Activated effector memory CD4-positive, alpha-beta T cell treated with anti-CD3 and anti-CD28 coated beads, Interleukin-2, amount 50 U/mL, for 16 hours (primary cell): Measurements from ENCODE around the gene ARHGEF19.
"Not testable (repeated sequence)": the region's sequence is repeated elsewhere in the genome, so short reads cannot be mapped to it uniquely, and the experiment has no call there.

Experiments
- DNase-seq: peaks from one replicate; pipeline ENCODE4 v3.0.0-alpha.2; 2020

The ARHGEF19 gene

GRCh38 chr1:16212251-16212961 is at the start of gene ARHGEF19:
Gene ARHGEF19, minus strand, starts transcription at chr1:16212652. Its CDS starts 3,598 bp downstream, at chr1:16209054.
- no peak for DNase-seq

- DNase-seq, result no peak
Observed at GRCh38 chr1:16262067-16262466, 49.6 kb upstream of the ARHGEF19 start.

GRCh38 chr1:16260814-16261213 is 48.4 kb upstream of the ARHGEF19 start:
- no peak for DNase-seq

- DNase-seq, result no peak
Observed at GRCh38 chr1:16258591-16259135, 46.2 kb upstream of the ARHGEF19 start.

GRCh38 chr1:16257968-16258367 is 45.5 kb upstream of the ARHGEF19 start:
- no peak for DNase-seq

- not testable (repeated sequence) for DNase-seq
Observed at GRCh38 chr1:16257556-16257955, 45.1 kb upstream of the ARHGEF19 start.

GRCh38 chr1:16256478-16256877 is 44.0 kb upstream of the ARHGEF19 start:
- DNase-seq, result no peak

GRCh38 chr1:16254263-16254928 is 41.9 kb upstream of the ARHGEF19 start:
- DNase-seq, result no peak

GRCh38 chr1:16253332-16253922 is 41.0 kb upstream of the ARHGEF19 start:
- DNase-seq, result no peak

GRCh38 chr1:16252912-16253311 is 40.5 kb upstream of the ARHGEF19 start:
- DNase-seq, result no peak

GRCh38 chr1:16251381-16251780 is 38.9 kb upstream of the ARHGEF19 start:
- no peak for DNase-seq

- no peak for DNase-seq
Observed at GRCh38 chr1:16250524-16251251, 38.2 kb upstream of the ARHGEF19 start.

GRCh38 chr1:16249596-16250241 is 37.3 kb upstream of the ARHGEF19 start:
- DNase-seq, result no peak

- peak; percentile 45 for DNase-seq
Observed at GRCh38 chr1:16248603-16249516, 36.4 kb upstream of the ARHGEF19 start.

GRCh38 chr1:16248007-16248436 is 35.6 kb upstream of the ARHGEF19 start:
- peak; percentile 44 for DNase-seq

GRCh38 chr1:16247441-16247840 is 35.0 kb upstream of the ARHGEF19 start:
- no peak for DNase-seq

GRCh38 chr1:16246961-16247360 is 34.5 kb upstream of the ARHGEF19 start:
- peak; percentile 37 for DNase-seq

- peak; percentile 14 for DNase-seq
Observed at GRCh38 chr1:16246239-16246638, 33.8 kb upstream of the ARHGEF19 start.

GRCh38 chr1:16245476-16246196 is 33.2 kb upstream of the ARHGEF19 start:
- DNase-seq, result peak; percentile 57

- DNase-seq, result peak; percentile 28
Observed at GRCh38 chr1:16244650-16245285, 32.3 kb upstream of the ARHGEF19 start.
